ENCODE results near the gene ARSG. TPM values are rescaled to one million over a fixed set of nuclear protein-coding genes. Genes with fewer than 3 reads are reported as not detected.

The ARSG gene
- total RNA-seq, 3 donors from 2014 or later = 9.3 to 14.8 (median 9.5) TPM

GRCh38 chr17:68319410-68320162 is 28.3 kb downstream of the ARSG start:
- DNase-seq (ENCODE audit: low spot score in 2 of 2) = no peak
- intact Hi-C loops (cut with DNase I; ENCODE audit: low total_unique reads) = loop anchor here (1.0 kb wide), 1 partner anchor 14 kb away; no protein-coding TSS in a partner anchor
- H3K36me3 ChIP-seq = no peaks in the 10 kb centered on the region
- TF ChIP-seq POLR2AphosphoS5 (IDR thresholded peaks at IDR 0.05) (no peak), POLR2A (IDR thresholded peaks at IDR 0.05) (no peak), CTCF (IDR thresholded peaks at IDR 0.05) (no peak)
- H3K4me1 ChIP-seq = no peaks in the 10 kb centered on the region
- H3K27me3 ChIP-seq = no peaks in the 10 kb centered on the region
- H3K4me3 ChIP-seq = no peak overlapping the region
- H3K9me3 ChIP-seq = no peaks in the 10 kb centered on the region
- no peak overlapping the region for H3K27ac ChIP-seq

GRCh38 chr17:68320311-68320865 is 29.1 kb downstream of the ARSG start:
- intact Hi-C loops (cut with DNase I; ENCODE audit: low total_unique reads) = no loop called here
- DNase-seq (ENCODE audit: low spot score in 2 of 2) = no peak
- no peaks in the 10 kb centered on the region for H3K4me1 ChIP-seq
- H3K4me3 ChIP-seq = no peak overlapping the region
- TF ChIP-seq POLR2A (IDR thresholded peaks at IDR 0.05) (no peak), POLR2AphosphoS5 (IDR thresholded peaks at IDR 0.05) (no peak), CTCF (IDR thresholded peaks at IDR 0.05) (no peak)
- H3K27me3 ChIP-seq = no peaks in the 10 kb centered on the region
- H3K36me3 ChIP-seq = no peaks in the 10 kb centered on the region
- no peaks in the 10 kb centered on the region for H3K9me3 ChIP-seq
- H3K27ac ChIP-seq = no peak overlapping the region

- Histone ChIP-seq H3K36me3 (no peaks in the 10 kb centered on the region), H3K4me3 (no peak overlapping the region), H3K27ac (no peak overlapping the region), H3K27me3 (no peaks in the 10 kb centered on the region), H3K9me3 (no peaks in the 10 kb centered on the region), H3K4me1 (no peaks in the 10 kb centered on the region)
- intact Hi-C loops (cut with DNase I; ENCODE audit: low total_unique reads) = no loop called here
- no peak for TF ChIP-seq POLR2A (IDR thresholded peaks at IDR 0.05)
- TF ChIP-seq CTCF (IDR thresholded peaks at IDR 0.05) = no peak
- TF ChIP-seq POLR2AphosphoS5 (IDR thresholded peaks at IDR 0.05) = no peak
- no peak for DNase-seq (ENCODE audit: low spot score in 2 of 2)
Measured at GRCh38 chr17:68320943-68321555, 29.8 kb downstream of the ARSG start.

- no peak overlapping the region for H3K27ac ChIP-seq
- H3K4me3 ChIP-seq = no peak overlapping the region
- DNase-seq (ENCODE audit: low spot score in 2 of 2) = no peak
- TF ChIP-seq POLR2AphosphoS5 (IDR thresholded peaks at IDR 0.05) (no peak), CTCF (IDR thresholded peaks at IDR 0.05) (no peak), POLR2A (IDR thresholded peaks at IDR 0.05) (no peak)
- intact Hi-C loops (cut with DNase I; ENCODE audit: low total_unique reads) = no loop called here
- H3K4me1 ChIP-seq = no peaks in the 10 kb centered on the region
- no peaks in the 10 kb centered on the region for H3K27me3 ChIP-seq
- H3K9me3 ChIP-seq = no peaks in the 10 kb centered on the region
- H3K36me3 ChIP-seq = no peaks in the 10 kb centered on the region
Measured at GRCh38 chr17:68321556-68321954, 30.3 kb downstream of the ARSG start.

GRCh38 chr17:68322630-68323029 is 31.3 kb downstream of the ARSG start:
- Histone ChIP-seq H3K4me1 (no peaks in the 10 kb centered on the region), H3K27ac (no peak overlapping the region), H3K27me3 (no peaks in the 10 kb centered on the region), H3K4me3 (no peak overlapping the region), H3K9me3 (no peaks in the 10 kb centered on the region), H3K36me3 (no peaks in the 10 kb centered on the region)
- TF ChIP-seq POLR2A (IDR thresholded peaks at IDR 0.05) (no peak), POLR2AphosphoS5 (IDR thresholded peaks at IDR 0.05) (no peak), CTCF (IDR thresholded peaks at IDR 0.05) (no peak)
- intact Hi-C loops (cut with DNase I; ENCODE audit: low total_unique reads) = no loop called here
- no peak for DNase-seq (ENCODE audit: low spot score in 2 of 2)
